Measurements from ENCODE around the gene DLX6. TPM values are rescaled to one million over a fixed set of nuclear protein-coding genes. Genes with fewer than 3 reads are reported as not detected.

The DLX6 gene
- total RNA-seq, 2 donors from 2014 or later, result not detected

- no peak overlapping the region for H3K4me3 Mint-ChIP-seq
- peaks cover 7% of the 10 kb centered on the region for H3K9me3 Mint-ChIP-seq
- ATAC-seq (replicated peaks), result no peak
- H3K27ac Mint-ChIP-seq, result no peak overlapping the region
- H3K27me3 Mint-ChIP-seq, result peaks cover 66% of the 10 kb centered on the region
- H3K4me1 Mint-ChIP-seq, result no peaks in the 10 kb centered on the region
- peaks cover 5% of the 10 kb centered on the region for H3K36me3 Mint-ChIP-seq (ENCODE audit: low read depth)
These were observed 3.4 kb upstream of the DLX6 start for GRCh38 chr7:97001656-97002554.

- H3K9me3 Mint-ChIP-seq, result peaks cover 7% of the 10 kb centered on the region
- no peak for ATAC-seq (replicated peaks)
- H3K4me1 Mint-ChIP-seq, result no peaks in the 10 kb centered on the region
- H3K27me3 Mint-ChIP-seq, result peaks cover 65% of the 10 kb centered on the region
- no peak overlapping the region for H3K27ac Mint-ChIP-seq
- no peak overlapping the region for H3K4me3 Mint-ChIP-seq
- peaks cover 5% of the 10 kb centered on the region for H3K36me3 Mint-ChIP-seq (ENCODE audit: low read depth)
These were observed 2.6 kb upstream of the DLX6 start for GRCh38 chr7:97002555-97003261.

DNA sequence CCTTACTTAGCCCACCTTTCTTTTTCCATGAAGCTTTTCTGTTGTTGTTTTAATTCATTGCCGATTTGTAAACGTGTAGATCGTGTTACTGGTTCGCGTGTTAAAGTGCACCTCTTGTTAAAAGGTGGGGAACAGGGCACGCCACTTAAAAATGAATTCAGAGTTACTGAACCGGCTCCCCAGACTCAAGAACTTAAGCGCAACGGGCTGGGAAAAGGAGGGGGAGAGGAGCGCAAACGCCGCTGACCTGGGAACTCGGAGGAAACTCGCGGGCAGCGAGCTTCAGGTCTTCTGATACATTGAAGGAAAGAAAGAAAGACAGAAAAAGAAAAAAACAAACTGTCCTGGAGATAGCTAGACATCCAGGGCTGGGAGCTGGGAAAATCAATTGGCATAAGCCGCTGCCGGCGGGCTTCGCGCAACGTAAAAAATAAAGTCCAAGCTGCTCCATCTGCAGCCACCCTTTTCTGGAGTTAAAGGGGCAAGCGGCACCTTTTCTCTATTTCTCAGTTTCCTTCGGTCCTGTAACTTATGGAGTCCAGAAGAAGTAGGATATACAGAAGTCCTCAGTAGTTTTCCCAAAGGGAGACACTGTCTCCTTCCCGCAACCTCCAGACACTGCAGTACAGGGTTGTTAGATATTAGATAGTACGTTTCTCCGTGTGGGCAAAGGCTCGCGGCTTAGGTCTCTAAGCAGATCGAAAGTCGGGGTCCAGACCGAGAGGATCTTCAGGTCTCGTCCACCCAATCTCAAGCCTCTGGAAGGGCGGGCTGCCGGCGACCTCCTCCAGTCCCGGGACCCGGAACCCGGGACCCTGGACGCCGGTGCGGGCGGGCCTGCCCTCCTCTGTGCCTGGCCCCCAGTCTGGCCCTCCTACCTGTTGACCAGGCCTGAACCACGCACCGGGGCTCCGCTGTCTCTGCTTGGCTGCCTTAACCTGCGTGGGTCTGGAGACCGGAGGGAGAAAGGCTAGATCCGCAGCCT, 1.8 kb upstream of the DLX6 start:
- Mint-ChIP-seq H3K9me3 (peaks cover 7% of the 10 kb centered on the region), H3K27ac (no peak overlapping the region), H3K36me3 (ENCODE audit: low read depth) (peaks cover 5% of the 10 kb centered on the region), H3K27me3 (peaks cover 66% of the 10 kb centered on the region), H3K4me3 (no peak overlapping the region), H3K4me1 (no peaks in the 10 kb centered on the region)
- no peak for ATAC-seq (replicated peaks)

GRCh38 chr7:97004247-97005182, 838 bp upstream of the DLX6 start:
- H3K4me3 Mint-ChIP-seq, result peak overlapping the region; percentile 70
- no peak overlapping the region for H3K27ac Mint-ChIP-seq
- H3K27me3 Mint-ChIP-seq, result peaks cover 66% of the 10 kb centered on the region

GRCh38 chr7:97006055-97006815, 882 bp downstream of the DLX6 start:
- H3K4me1 Mint-ChIP-seq, result no peaks in the 10 kb centered on the region
- ATAC-seq (replicated peaks), result peak; percentile 54

More at GRCh38 chr7:97004247-97005182, 838 bp upstream of the DLX6 start:
- Mint-ChIP-seq H3K4me1 (no peaks in the 10 kb centered on the region), H3K9me3 (peaks cover under 1% of the 10 kb centered on the region), H3K36me3 (ENCODE audit: low read depth) (peaks cover 5% of the 10 kb centered on the region)
- ATAC-seq (replicated peaks), result no peak

DNA sequence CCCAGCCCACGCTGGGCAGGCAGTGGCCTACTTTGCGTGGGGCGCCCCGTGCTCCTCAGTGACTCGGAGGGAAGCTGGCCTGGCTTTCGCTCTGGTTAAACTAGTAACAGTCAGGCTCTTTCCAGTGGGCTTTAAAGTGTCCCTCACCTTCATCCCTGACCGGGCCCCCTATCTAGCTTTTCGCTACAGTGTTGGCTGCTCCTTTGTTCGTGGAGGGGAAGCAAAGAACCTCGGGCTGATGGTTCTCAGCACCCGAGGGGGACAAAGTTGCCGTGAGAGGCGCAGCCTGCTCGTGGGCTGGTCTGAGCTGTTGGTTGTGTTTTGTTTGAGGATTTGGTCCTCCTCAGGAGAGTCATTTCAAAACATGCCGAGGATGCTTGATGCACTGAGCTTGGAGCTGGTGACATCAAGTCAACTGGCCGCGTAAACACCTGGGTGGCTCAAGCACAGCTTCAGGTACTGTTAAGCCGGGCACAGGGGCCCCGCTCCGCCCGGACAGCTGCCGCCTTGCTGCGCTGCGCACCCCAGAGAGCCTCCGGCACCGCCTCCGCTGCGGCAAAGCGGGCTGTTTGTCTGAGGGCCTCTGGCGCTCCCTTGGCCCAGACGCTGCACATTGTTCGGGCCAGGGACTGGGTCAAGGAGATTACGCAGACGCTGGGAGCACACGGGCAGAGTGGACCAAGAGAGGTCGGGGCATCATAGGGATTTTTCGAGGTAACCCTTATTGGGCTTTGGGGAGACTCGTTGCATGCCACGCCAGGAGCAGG, 1.6 kb downstream of the DLX6 start:
- no peak for ATAC-seq (replicated peaks)
- H3K9me3 Mint-ChIP-seq, result peaks cover 6% of the 10 kb centered on the region
- peaks cover 5% of the 10 kb centered on the region for H3K36me3 Mint-ChIP-seq (ENCODE audit: low read depth)
- H3K4me3 Mint-ChIP-seq, result peak overlapping the region; percentile 70
- no peaks in the 10 kb centered on the region for H3K4me1 Mint-ChIP-seq
- no peak overlapping the region for H3K27ac Mint-ChIP-seq
- peaks cover 65% of the 10 kb centered on the region for H3K27me3 Mint-ChIP-seq

More at GRCh38 chr7:97006055-97006815, 882 bp downstream of the DLX6 start:
- Mint-ChIP-seq H3K36me3 (ENCODE audit: low read depth) (peaks cover 5% of the 10 kb centered on the region), H3K27me3 (peaks cover 65% of the 10 kb centered on the region), H3K4me3 (peak overlapping the region; percentile 70), H3K27ac (no peak overlapping the region), H3K9me3 (no peaks in the 10 kb centered on the region)

GRCh38 chr7:97007583-97007861, 2.2 kb downstream of the DLX6 start:
- ATAC-seq (replicated peaks), result no peak
- Mint-ChIP-seq H3K27ac (no peak overlapping the region), H3K27me3 (peaks cover 66% of the 10 kb centered on the region), H3K4me3 (peak overlapping the region; percentile 70), H3K9me3 (peaks cover 6% of the 10 kb centered on the region), H3K4me1 (no peaks in the 10 kb centered on the region), H3K36me3 (ENCODE audit: low read depth) (peaks cover 5% of the 10 kb centered on the region)

DNA sequence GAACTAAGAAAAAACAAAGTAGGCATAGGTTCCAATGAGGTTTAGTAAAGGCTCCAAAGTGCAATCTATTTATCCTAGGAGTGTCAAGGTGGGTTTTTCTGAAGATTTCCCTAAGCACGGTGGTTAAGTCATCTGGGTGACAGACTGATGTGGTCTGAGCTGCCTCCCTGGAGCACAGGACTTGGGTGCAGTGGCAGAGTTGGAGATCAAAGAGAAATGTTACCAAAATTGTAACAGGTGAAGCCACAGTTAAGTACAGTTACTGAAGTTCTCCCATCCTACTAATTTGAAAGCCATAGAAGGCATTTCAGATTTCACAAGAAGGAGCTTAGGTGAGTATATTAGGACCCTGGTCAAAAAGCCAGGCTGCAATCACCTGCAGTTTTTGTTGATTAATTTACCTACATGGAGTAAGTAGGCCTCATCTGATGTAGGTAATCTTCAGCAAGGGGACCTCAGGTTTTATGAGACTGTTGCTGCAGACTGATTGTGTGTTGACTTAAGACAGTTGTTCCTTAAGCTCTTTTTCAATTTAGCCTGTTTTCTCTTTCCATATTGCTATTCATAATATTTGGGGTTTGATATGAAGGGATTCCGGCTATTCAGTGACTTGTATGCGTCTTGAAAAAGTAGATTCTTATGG, 3.0 kb downstream of the DLX6 start:
- no peak for ATAC-seq (replicated peaks)
- Mint-ChIP-seq H3K9me3 (peaks cover 6% of the 10 kb centered on the region), H3K4me3 (no peak overlapping the region), H3K27ac (no peak overlapping the region), H3K4me1 (no peaks in the 10 kb centered on the region), H3K27me3 (peaks cover 65% of the 10 kb centered on the region), H3K36me3 (ENCODE audit: low read depth) (peaks cover under 1% of the 10 kb centered on the region)

DNA sequence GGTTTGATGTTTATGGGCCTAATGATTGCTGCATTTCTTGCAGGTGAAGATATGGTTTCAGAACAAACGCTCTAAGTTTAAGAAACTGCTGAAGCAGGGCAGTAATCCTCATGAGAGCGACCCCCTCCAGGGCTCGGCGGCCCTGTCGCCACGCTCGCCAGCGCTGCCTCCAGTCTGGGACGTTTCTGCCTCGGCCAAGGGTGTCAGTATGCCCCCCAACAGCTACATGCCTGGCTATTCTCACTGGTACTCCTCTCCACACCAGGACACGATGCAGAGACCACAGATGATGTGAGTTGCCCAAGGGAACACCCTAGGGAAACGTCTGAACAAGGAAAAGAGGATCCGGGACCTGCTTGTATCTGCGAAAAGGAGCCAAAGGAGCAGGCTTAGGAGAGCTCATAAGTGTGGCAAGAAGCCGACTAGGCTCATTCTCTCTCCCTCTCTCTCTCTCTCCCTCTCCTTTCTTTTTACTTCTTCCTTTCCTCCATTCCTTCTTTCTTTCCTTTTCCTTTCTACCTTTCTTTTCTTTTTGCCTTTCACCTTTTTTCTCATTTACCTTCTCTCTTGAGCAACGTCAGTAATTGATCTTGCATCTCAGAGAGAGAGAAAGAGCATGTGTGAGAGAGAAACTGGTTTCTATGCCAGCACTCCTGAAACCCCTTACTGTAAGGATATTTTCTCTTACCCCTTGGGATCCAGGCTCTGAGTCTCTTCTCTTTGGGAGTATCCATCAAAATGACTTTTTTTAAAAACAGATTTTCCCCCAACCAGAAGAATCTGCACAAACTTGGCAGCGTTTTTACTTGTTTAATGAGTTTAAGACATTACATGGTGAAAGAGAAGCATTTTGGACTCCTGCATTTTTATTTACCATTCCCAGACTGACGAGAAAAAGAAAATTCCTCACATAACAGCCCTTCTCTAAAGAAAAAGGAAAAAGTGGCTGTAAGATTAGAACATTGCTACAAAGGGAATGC, 4.7 kb downstream of the DLX6 start:
- ATAC-seq (replicated peaks), result no peak
- Mint-ChIP-seq H3K36me3 (ENCODE audit: low read depth) (no peaks in the 10 kb centered on the region), H3K4me1 (no peaks in the 10 kb centered on the region), H3K27me3 (peaks cover 73% of the 10 kb centered on the region), H3K9me3 (peaks cover 6% of the 10 kb centered on the region), H3K4me3 (no peak overlapping the region), H3K27ac (no peak overlapping the region)

DNA sequence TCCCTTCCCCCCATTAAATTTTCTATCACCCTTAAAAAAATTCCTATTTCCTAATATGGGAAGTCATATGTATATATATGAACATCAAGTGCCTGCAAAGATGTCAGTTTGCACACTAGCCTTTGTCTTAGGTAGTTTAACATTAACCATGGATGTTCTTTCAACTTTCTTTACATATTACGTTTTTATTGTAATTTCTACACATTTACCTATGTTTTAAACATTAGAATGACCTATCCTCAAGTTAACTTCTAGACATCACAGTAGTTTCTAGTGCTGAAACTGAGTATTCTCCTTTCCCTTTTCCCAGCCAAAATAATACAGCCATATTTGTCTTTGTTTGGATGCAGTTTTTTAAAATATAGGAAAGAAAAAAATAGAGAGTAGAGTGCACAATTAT, 5.8 kb downstream of the DLX6 start:
- H3K27me3 Mint-ChIP-seq, result peaks cover 83% of the 10 kb centered on the region

More for the DNA sequence above, 5.8 kb downstream of the DLX6 start:
- no peak for ATAC-seq (replicated peaks)
- Mint-ChIP-seq H3K4me1 (no peaks in the 10 kb centered on the region), H3K4me3 (no peak overlapping the region), H3K9me3 (peaks cover 6% of the 10 kb centered on the region), H3K27ac (no peak overlapping the region), H3K36me3 (ENCODE audit: low read depth) (no peaks in the 10 kb centered on the region)

Measured in activated T-helper 17 cell treated with anti-CD3 and anti-CD28 coated beads, Interleukin-2, amount 50 U/mL, for 72 hours (primary cell).